ENCODE data around the gene FCAMR.

Gene FCAMR

GRCh38 chr1:206963740-206964139, 6.5 kb downstream of the FCAMR start:
- TF ChIP-seq CTCF (IDR thresholded peaks at IDR 0.05; ENCODE audit: low read depth, low read length, missing control alignments) = no peak
- no peak overlapping the region for H3K4me3 ChIP-seq (ENCODE audit: low read depth, low read length)
- in situ Hi-C loops (cut with HindIII; ENCODE audit: low sequenced_read_pairs) = no loop called here
- DNase-seq (ENCODE audit: low read depth) = no peak

- in situ Hi-C loops (cut with HindIII; ENCODE audit: low sequenced_read_pairs) = no loop called here
- DNase-seq (ENCODE audit: low read depth) = no peak
- no peak overlapping the region for H3K4me3 ChIP-seq (ENCODE audit: low read depth, low read length)
- TF ChIP-seq CTCF (IDR thresholded peaks at IDR 0.05; ENCODE audit: low read depth, low read length, missing control alignments) = no peak
Measured at GRCh38 chr1:206963119-206963712, 7.0 kb downstream of the FCAMR start.

- H3K4me3 ChIP-seq (ENCODE audit: low read depth, low read length) = no peak overlapping the region
- no peak for DNase-seq (ENCODE audit: low read depth)
- TF ChIP-seq CTCF (IDR thresholded peaks at IDR 0.05; ENCODE audit: low read depth, low read length, missing control alignments) = no peak
- in situ Hi-C loops (cut with HindIII; ENCODE audit: low sequenced_read_pairs) = no loop called here
Measured at GRCh38 chr1:206962272-206962671, 8.0 kb downstream of the FCAMR start.

- in situ Hi-C loops (cut with HindIII; ENCODE audit: low sequenced_read_pairs) = no loop called here
- no peak overlapping the region for H3K4me3 ChIP-seq (ENCODE audit: low read depth, low read length)
- DNase-seq (ENCODE audit: low read depth) = no peak
- TF ChIP-seq CTCF (IDR thresholded peaks at IDR 0.05; ENCODE audit: low read depth, low read length, missing control alignments) = no peak
Measured at GRCh38 chr1:206961668-206962067, 8.6 kb downstream of the FCAMR start.

GRCh38 chr1:206960676-206961386, 9.4 kb downstream of the FCAMR start:
- DNase-seq (ENCODE audit: low read depth) = no peak
- no peak overlapping the region for H3K4me3 ChIP-seq (ENCODE audit: low read depth, low read length)
- no peak for TF ChIP-seq CTCF (IDR thresholded peaks at IDR 0.05; ENCODE audit: low read depth, low read length, missing control alignments)
- in situ Hi-C loops (cut with HindIII; ENCODE audit: low sequenced_read_pairs) = no loop called here

- no peak for TF ChIP-seq CTCF (IDR thresholded peaks at IDR 0.05; ENCODE audit: low read depth, low read length, missing control alignments)
- in situ Hi-C loops (cut with HindIII; ENCODE audit: low sequenced_read_pairs) = no loop called here
- DNase-seq (ENCODE audit: low read depth) = no peak
- H3K4me3 ChIP-seq (ENCODE audit: low read depth, low read length) = no peak overlapping the region
Measured at GRCh38 chr1:206958144-206958543, 12.1 kb downstream of the FCAMR start.

Data from astrocyte of the cerebellum (primary cell).